Effector memory CD4-positive, alpha-beta T cell (primary cell): Measurements from ENCODE around the gene RPN2.

Experiments
- DNase-seq, 3 donors: peaks; one replicate each; pipeline ENCODE4 v3.0.0-alpha.2; 2020
- H3K27ac ChIP-seq: 2 replicates; pipeline ENCODE4 v1.7.0; 2013; ENCODE audit warnings: mild to moderate bottlenecking, low read length, moderate library complexity; ENCODE audit not compliant: insufficient read depth, poor library complexity, severe bottlenecking
- H3K27me3 ChIP-seq: replicated peaks from 2 replicates; pipeline ENCODE4 v1.7.0; 2013; ENCODE audit warnings: mild to moderate bottlenecking, low read length; ENCODE audit not compliant: insufficient read depth, control insufficient read depth, poor library complexity, severe bottlenecking
- H3K36me3 ChIP-seq: 2 replicates; pipeline ENCODE4 v1.7.0; 2013; ENCODE audit warnings: mild to moderate bottlenecking, low read length, moderate library complexity; ENCODE audit not compliant: control insufficient read depth, insufficient read depth
- H3K4me1 ChIP-seq: 2 replicates; pipeline ENCODE4 v1.7.0; 2013; ENCODE audit warnings: low read length, mild to moderate bottlenecking; ENCODE audit not compliant: control insufficient read depth, insufficient read depth, poor library complexity, severe bottlenecking
- H3K4me3 ChIP-seq: 2 replicates; pipeline ENCODE4 v1.7.0; 2013; ENCODE audit warnings: low read length, low read depth, mild to moderate bottlenecking; ENCODE audit not compliant: insufficient read depth, poor library complexity, severe bottlenecking
- H3K9me3 ChIP-seq: 2 replicates; pipeline ENCODE4 v1.7.0; 2013; ENCODE audit warnings: mild to moderate bottlenecking, low read length, moderate library complexity; ENCODE audit not compliant: control insufficient read depth

Gene RPN2

DNA sequence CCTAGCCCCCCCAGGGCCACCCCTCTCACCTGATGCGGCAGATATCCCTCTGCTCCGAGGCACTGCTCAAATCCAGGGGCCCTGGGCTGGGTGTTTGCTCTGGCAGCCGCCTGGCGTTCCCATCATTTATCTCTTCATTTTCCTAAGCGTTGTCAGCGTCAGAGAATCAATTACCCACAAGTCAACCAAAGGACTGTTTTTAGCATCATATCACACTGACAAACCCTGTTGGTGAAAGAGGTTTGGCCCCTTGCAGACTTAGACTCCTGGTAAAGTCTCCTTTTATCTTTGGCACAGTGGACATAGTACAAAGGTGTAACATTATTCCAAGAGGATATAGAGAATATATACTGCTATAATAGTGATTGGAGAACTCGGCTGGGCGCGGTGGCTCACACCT, 82.6 kb downstream of the RPN2 start, which contains the start of gene GHRH:
Gene GHRH (minus strand): TSS at position 101 of the 400 bp plus-strand sequence. CDS start 4,925 bp downstream, outside the sequence.
- H3K4me1 ChIP-seq = no peaks in the 10 kb centered on the region
- H3K27me3 ChIP-seq = no peaks in the 10 kb centered on the region
- no peak for DNase-seq
- no peaks in the 10 kb centered on the region for H3K36me3 ChIP-seq
- no peak within 1 kb of the TSS for H3K4me3 ChIP-seq
- no peak within 1 kb of the TSS for H3K27ac ChIP-seq
- no peaks in the 10 kb centered on the region for H3K9me3 ChIP-seq

- Histone ChIP-seq H3K27ac (no peak overlapping the region), H3K4me1 (no peaks in the 10 kb centered on the region), H3K4me3 (no peak overlapping the region), H3K36me3 (no peaks in the 10 kb centered on the region), H3K9me3 (no peaks in the 10 kb centered on the region), H3K27me3 (no peaks in the 10 kb centered on the region)
- no peak for DNase-seq
These were observed 83.4 kb downstream of the RPN2 start for GRCh38 chr20:37262505-37262904.

DNA sequence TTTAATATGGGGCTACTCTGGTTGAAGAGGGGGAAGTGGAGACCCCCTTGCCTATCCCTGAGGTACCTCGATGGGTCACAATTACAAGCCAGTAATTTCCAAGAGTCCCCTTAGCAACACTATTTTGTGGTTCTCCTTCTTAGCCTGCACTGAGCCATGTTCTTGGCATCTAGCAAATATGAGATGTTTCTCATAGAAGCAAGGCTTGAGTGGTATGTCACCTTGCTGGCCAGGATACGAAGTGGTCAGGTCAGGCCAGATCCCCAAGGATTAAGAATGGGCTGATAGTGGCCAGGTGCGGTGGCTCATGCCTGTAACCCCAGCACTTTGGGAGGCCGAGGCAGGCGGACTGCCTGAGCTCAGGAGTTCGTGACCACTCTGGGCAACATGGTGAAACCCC, 84.6 kb downstream of the RPN2 start:
- Histone ChIP-seq H3K9me3 (no peaks in the 10 kb centered on the region), H3K27me3 (no peaks in the 10 kb centered on the region), H3K36me3 (no peaks in the 10 kb centered on the region), H3K4me1 (no peaks in the 10 kb centered on the region), H3K27ac (no peak overlapping the region), H3K4me3 (no peak overlapping the region)
- no peak for DNase-seq

GRCh38 chr20:37265152-37265551, 86.0 kb downstream of the RPN2 start:
- no peak for DNase-seq
- H3K27ac ChIP-seq = no peak overlapping the region
- H3K27me3 ChIP-seq = no peaks in the 10 kb centered on the region

GRCh38 chr20:37266940-37267666, 88.0 kb downstream of the RPN2 start:
- H3K36me3 ChIP-seq = no peaks in the 10 kb centered on the region
- H3K4me3 ChIP-seq = no peak overlapping the region
- no peaks in the 10 kb centered on the region for H3K4me1 ChIP-seq
- no peaks in the 10 kb centered on the region for H3K27me3 ChIP-seq
- H3K9me3 ChIP-seq = no peaks in the 10 kb centered on the region
- no peak overlapping the region for H3K27ac ChIP-seq
- DNase-seq = no peak

More at GRCh38 chr20:37265152-37265551, 86.0 kb downstream of the RPN2 start:
- no peaks in the 10 kb centered on the region for H3K4me1 ChIP-seq
- no peaks in the 10 kb centered on the region for H3K9me3 ChIP-seq
- H3K4me3 ChIP-seq = no peak overlapping the region
- no peaks in the 10 kb centered on the region for H3K36me3 ChIP-seq

- H3K4me3 ChIP-seq = no peak overlapping the region
- no peaks in the 10 kb centered on the region for H3K36me3 ChIP-seq
- no peaks in the 10 kb centered on the region for H3K4me1 ChIP-seq
These were observed 88.7 kb downstream of the RPN2 start for GRCh38 chr20:37267667-37268313.

DNA sequence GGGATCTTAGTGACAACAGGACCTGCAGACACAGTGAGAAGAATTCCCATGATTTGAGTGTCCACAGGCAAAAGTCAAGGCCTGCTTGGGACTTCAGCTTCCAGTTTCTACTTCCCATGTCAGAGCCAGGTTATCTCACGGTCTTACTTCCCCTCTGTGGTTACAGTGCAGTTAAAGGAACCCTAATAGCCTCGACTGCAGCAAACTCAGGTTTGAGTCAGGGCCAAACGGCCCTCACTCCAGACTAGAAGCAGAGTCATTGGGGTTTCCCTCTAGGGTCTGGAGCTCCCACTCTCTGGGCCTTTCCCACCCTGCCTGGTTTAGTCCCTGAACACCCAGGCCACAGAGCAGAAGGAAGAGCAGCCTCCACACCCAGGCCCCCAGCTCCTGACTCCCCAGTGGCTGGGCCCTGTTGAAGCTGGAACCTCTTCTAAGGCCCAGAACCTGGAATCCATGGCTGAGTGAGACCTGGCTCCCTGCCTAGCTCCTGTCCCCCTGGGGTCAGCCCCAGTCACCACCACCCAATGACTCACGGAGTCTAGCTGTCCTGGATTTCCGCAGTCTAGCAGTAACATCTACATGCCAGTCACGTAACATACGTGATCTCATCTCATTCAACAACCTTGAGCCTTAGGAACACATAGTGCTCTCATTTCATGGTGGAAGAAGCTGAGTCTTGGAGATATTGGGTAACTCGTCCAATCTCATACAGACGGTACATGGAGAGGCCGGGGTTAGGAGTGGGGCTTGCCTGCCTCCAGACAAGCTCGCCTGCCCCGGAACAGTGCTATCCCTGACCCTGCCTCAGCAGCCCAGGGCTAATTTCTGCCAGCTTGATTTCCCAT, 91.7 kb downstream of the RPN2 start:
- no peak for DNase-seq
- Histone ChIP-seq H3K27ac (no peak overlapping the region), H3K4me1 (no peaks in the 10 kb centered on the region), H3K9me3 (no peaks in the 10 kb centered on the region), H3K36me3 (no peaks in the 10 kb centered on the region), H3K27me3 (no peaks in the 10 kb centered on the region), H3K4me3 (no peak overlapping the region)

More at GRCh38 chr20:37267667-37268313, 88.7 kb downstream of the RPN2 start:
- no peak for DNase-seq
- Histone ChIP-seq H3K27ac (no peak overlapping the region), H3K27me3 (no peaks in the 10 kb centered on the region), H3K9me3 (no peaks in the 10 kb centered on the region)

DNA sequence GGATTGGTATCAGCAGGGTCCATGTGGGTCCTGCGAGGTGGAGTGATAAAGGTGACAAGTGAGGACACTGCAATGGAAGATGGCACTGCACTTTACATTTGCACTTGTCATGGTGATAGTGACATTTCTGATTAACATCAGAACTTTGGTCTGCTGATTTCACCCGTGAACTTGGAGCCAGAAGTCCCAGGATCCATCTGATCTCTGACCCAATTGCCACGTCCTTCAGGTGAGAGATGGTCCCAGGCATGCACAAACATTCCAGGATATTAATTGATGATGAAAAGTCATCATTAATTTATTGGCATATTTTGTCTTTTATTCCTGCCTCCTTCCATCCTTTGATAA, 92.3 kb downstream of the RPN2 start:
- Histone ChIP-seq H3K27me3 (no peaks in the 10 kb centered on the region), H3K4me3 (no peak overlapping the region), H3K9me3 (no peaks in the 10 kb centered on the region), H3K36me3 (no peaks in the 10 kb centered on the region), H3K4me1 (no peaks in the 10 kb centered on the region), H3K27ac (no peak overlapping the region)
- DNase-seq = no peak

GRCh38 chr20:37273988-37274387, 94.9 kb downstream of the RPN2 start:
- no peak overlapping the region for H3K4me3 ChIP-seq
- H3K4me1 ChIP-seq = no peaks in the 10 kb centered on the region
- no peak for DNase-seq
- no peaks in the 10 kb centered on the region for H3K36me3 ChIP-seq
- H3K27ac ChIP-seq = no peak overlapping the region
- H3K9me3 ChIP-seq = no peaks in the 10 kb centered on the region
- H3K27me3 ChIP-seq = no peaks in the 10 kb centered on the region
